Smooth muscle cell (in vitro differentiated cells): Measurements from ENCODE around the gene FGGY. TPM values are rescaled to one million over a fixed set of nuclear protein-coding genes. Genes with fewer than 3 reads are reported as not detected.

Experiments
- DNase-seq: peaks from one replicate; lab custom pipeline; 2025; ENCODE audit not compliant: unreplicated experiment; lab: John Stamatoyannopoulos, UW
- H2AFZ ChIP-seq: fragments of 200-600 bp; sonication (generic); 2 replicates; pipeline ENCODE4 v1.6.0; 2016; ENCODE audit warnings: antibody characterized with exemption, low read depth, mild to moderate bottlenecking
- H3F3A ChIP-seq: fragments of 200-600 bp; sonication (generic); 2 replicates; pipeline ENCODE4 v1.6.0; 2017; ENCODE audit warnings: antibody characterized with exemption, low read depth
- H3K27ac ChIP-seq: fragments of 200-600 bp; sonication (generic); 2 replicates; pipeline ENCODE4 v1.5.1; 2016; ENCODE audit warnings: low read depth, mild to moderate bottlenecking
- H3K27me3 ChIP-seq: fragments of 200-600 bp; sonication (generic); 2 replicates; pipeline ENCODE4 v1.6.1; 2016; ENCODE audit warnings: low read depth, mild to moderate bottlenecking
- H3K36me3 ChIP-seq: fragments of 200-600 bp; sonication (generic); 2 replicates; pipeline ENCODE4 v1.5.1; 2016; ENCODE audit warnings: low read depth
- H3K4me1 ChIP-seq: fragments of 200-600 bp; sonication (generic); 2 replicates; pipeline ENCODE4 v1.5.1; 2016; ENCODE audit warnings: low read depth
- H3K4me2 ChIP-seq: fragments of 200-600 bp; sonication (generic); 2 replicates; pipeline ENCODE4 v1.6.0; 2016; ENCODE audit warnings: mild to moderate bottlenecking
- H3K4me3 ChIP-seq: fragments of 200-600 bp; sonication (generic); 2 replicates; pipeline ENCODE4 v1.5.1; 2016; ENCODE audit warnings: mild to moderate bottlenecking
- H3K79me2 ChIP-seq: fragments of 200-600 bp; sonication (generic); 2 replicates; pipeline ENCODE4 v1.6.0; 2016; ENCODE audit warnings: low read depth, mild to moderate bottlenecking
- H3K9ac ChIP-seq: fragments of 200-600 bp; sonication (generic); 2 replicates; pipeline ENCODE4 v1.6.0; 2016; ENCODE audit warnings: low read depth
- H3K9me3 ChIP-seq: fragments of 200-600 bp; sonication (generic); replicated peaks from 2 replicates; pipeline ENCODE4 v1.5.1; 2016; ENCODE audit warnings: low read depth
- H4K20me1 ChIP-seq: fragments of 200-600 bp; sonication (generic); 2 replicates; pipeline ENCODE4 v1.6.0; 2016; ENCODE audit warnings: low read depth
- WGBS: methylation state at CpG from one replicate; pipeline ENCODE4 v1.1.7; 2016; ENCODE audit warnings: low lambda C conversion rate; 5-methylcytosine and 5-hydroxymethylcytosine counted together
- polyA plus RNA-seq: library from polyadenylated mRNA; unstranded; fragments of >200 nt; fragmentation: Nextera tagmentation; extraction: Ambion mirVana; gene quantifications from 2 replicates; pipeline ENCODE4 v1.2.1, GENCODE V29; 2016
- total RNA-seq: library from RNA; depleted of rRNA; stranded (reverse); fragments of >200 nt; gene quantifications from 2 replicates; pipeline ENCODE4 v1.2.3, GENCODE V29; 2014
- TF ChIP-seq, protein P1 (sequence below): fragments of 200-600 bp; sonication (generic); IDR thresholded peaks from 2 replicates; pipeline ENCODE4 v1.5.1; 2017; ENCODE audit warnings: borderline replicate concordance, mild to moderate bottlenecking, antibody characterized with exemption; ENCODE audit not compliant: insufficient read depth, poor library complexity, severe bottlenecking

FGGY gene
- total and polyA plus RNA-seq, 2 experiments from 2014 or later = 5.1 to 9.2 TPM

DNA sequence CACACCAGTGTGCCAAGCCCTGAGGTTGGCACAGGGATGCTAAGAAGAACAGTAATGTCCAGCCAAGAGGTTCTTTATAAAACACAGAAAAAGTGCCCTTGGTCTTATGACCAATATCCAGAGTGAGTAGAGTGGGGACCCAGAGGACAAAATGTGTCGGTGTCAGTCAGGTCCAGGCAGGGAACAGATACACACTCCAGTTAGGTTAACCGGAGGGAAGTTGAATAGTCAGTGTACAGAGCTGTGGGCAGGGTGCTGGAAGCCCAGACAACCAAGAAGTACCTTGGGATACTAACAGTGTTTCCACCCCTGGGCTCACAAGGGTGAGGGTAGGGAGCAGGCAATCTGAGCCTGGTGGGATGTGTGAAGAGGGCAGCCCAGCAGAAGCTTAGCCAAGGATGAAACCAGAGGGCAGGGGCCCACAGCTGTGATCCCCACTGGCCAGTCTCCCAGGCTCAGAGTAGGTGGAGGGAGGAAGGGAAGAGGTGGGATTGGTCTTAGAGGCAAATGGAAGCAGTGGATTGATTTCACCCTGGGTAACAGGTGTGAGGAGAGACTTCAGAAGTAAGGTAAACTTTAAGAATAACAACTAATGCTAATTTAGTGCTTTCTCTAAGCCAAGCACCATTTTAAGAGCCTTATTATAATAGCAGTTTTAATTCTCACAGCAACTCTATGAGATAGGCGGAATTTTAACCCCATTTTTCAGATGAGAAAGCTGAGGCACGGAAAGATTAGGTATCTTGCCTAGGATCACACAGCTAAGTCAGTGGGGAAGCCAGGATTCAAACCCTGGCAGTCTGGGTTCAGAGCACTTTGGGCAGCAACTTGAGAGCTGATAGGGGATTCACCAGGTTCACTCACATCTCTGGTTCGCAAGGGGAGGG, 374.4 kb downstream of the FGGY start:
- no peak for DNase-seq
- no peak overlapping the region for H3K27ac ChIP-seq
- WGBS = 95% methylated on average over 5 of the region's 5 CpGs
- TF ChIP-seq, protein P1, sequence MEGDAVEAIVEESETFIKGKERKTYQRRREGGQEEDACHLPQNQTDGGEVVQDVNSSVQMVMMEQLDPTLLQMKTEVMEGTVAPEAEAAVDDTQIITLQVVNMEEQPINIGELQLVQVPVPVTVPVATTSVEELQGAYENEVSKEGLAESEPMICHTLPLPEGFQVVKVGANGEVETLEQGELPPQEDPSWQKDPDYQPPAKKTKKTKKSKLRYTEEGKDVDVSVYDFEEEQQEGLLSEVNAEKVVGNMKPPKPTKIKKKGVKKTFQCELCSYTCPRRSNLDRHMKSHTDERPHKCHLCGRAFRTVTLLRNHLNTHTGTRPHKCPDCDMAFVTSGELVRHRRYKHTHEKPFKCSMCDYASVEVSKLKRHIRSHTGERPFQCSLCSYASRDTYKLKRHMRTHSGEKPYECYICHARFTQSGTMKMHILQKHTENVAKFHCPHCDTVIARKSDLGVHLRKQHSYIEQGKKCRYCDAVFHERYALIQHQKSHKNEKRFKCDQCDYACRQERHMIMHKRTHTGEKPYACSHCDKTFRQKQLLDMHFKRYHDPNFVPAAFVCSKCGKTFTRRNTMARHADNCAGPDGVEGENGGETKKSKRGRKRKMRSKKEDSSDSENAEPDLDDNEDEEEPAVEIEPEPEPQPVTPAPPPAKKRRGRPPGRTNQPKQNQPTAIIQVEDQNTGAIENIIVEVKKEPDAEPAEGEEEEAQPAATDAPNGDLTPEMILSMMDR = no peak
- no peaks in the 10 kb centered on the region for H3K27me3 ChIP-seq
- H3K9ac ChIP-seq = no peak overlapping the region
- H3K4me3 ChIP-seq = no peak overlapping the region
- no peaks in the 10 kb centered on the region for H3K79me2 ChIP-seq
- H2AFZ ChIP-seq = no peak overlapping the region
- H3F3A ChIP-seq = peaks cover 21% of the 10 kb centered on the region
- H3K36me3 ChIP-seq = no peaks in the 10 kb centered on the region
- H3K4me1 ChIP-seq = peaks cover 26% of the 10 kb centered on the region
- no peaks in the 10 kb centered on the region for H3K9me3 ChIP-seq
- H4K20me1 ChIP-seq = no peaks in the 10 kb centered on the region
- no peak overlapping the region for H3K4me2 ChIP-seq

DNA sequence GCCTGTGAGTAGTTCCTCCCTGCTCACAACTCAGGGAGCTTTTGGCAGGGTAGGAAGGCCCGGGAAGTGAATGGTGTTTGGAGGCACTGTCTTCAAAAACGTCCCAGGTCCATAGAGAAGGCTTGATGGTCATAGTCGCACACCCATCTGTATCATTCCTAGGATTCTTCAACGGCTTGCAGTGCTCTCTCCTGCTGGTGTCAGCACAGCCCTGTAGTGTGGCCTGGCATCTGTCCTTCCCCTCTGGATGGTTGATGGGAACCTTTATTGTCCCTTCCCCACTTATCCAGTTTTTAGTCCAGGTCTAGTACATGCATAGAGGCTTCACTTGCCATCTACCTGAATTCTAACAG, 375.0 kb downstream of the FGGY start:
- Histone ChIP-seq H3K4me3 (no peak overlapping the region), H3K9ac (no peak overlapping the region), H3K4me1 (peaks cover 26% of the 10 kb centered on the region), H2AFZ (no peak overlapping the region), H3K9me3 (no peaks in the 10 kb centered on the region), H3F3A (peaks cover 15% of the 10 kb centered on the region), H3K27me3 (no peaks in the 10 kb centered on the region), H3K4me2 (no peak overlapping the region), H3K79me2 (no peaks in the 10 kb centered on the region), H3K36me3 (no peaks in the 10 kb centered on the region), H3K27ac (no peak overlapping the region), H4K20me1 (no peaks in the 10 kb centered on the region)
- WGBS = 79% methylated on average over 4 of the region's 4 CpGs
- no peak for DNase-seq
- TF ChIP-seq, protein P1 = no peak

DNA sequence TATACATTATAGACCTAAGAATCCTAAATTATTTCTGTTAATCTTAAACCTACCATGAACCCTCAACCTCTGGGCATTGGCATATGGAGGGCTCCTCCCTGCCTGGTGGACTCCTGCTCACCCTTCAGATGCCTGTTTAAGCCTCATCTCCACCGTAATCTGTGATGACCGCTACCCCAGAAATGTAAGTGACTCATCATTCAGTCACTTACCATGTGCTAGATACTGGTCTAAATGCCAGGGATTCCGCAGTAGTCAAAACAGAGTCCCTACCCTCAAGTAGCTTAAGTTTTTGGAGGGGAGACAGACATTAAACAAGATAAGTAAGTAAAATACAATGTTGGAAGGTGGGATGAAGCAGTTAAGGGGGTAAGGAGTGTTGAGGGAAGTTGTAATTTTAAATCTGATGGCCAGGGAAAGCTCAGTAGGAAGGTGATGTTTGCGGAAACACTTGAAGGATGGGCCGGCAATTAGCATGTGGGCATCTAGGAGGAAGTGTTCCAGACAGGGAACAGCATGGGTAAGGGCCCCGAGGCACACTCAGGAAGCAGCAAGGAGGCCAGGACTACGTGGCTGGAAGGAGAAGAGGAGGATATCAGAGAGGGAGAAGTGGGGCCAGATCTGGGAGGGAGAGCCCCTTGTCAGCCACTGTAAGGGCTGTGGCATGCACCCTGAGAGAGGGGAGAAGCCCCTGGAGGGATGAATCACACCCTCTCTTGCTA, 376.1 kb downstream of the FGGY start:
- H3K4me1 ChIP-seq = peaks cover 33% of the 10 kb centered on the region
- no peaks in the 10 kb centered on the region for H3K27me3 ChIP-seq
- TF ChIP-seq, protein P1 = no peak
- H3F3A ChIP-seq = peaks cover 9% of the 10 kb centered on the region
- no peak overlapping the region for H3K4me3 ChIP-seq
- no peaks in the 10 kb centered on the region for H3K9me3 ChIP-seq
- no peaks in the 10 kb centered on the region for H3K79me2 ChIP-seq
- no peak overlapping the region for H3K9ac ChIP-seq
- no peak overlapping the region for H2AFZ ChIP-seq
- H3K4me2 ChIP-seq = no peak overlapping the region
- no peaks in the 10 kb centered on the region for H4K20me1 ChIP-seq
- WGBS = 44% methylated on average over 7 of the region's 7 CpGs
- no peaks in the 10 kb centered on the region for H3K36me3 ChIP-seq
- DNase-seq = no peak
- H3K27ac ChIP-seq = peak overlapping the region; percentile 16
